KMS-11 (cell line): ENCODE measurements around the gene INPP4A.

Source experiments
- H2AFZ ChIP-seq: fragments of 200-600 bp; sonication (generic); 2 replicates; pipeline ENCODE4 v1.6.1; 2016; ENCODE audit warnings: antibody characterized with exemption, mixed run types, low read depth
- H3K27ac ChIP-seq: fragments of 200-600 bp; sonication (generic); 2 replicates; pipeline ENCODE4 v1.6.1; 2016; ENCODE audit warnings: mild to moderate bottlenecking, mixed run types
- H3K27me3 ChIP-seq: fragments of 200-600 bp; sonication (generic); 2 replicates; pipeline ENCODE4 v1.6.1; 2017; ENCODE audit warnings: mild to moderate bottlenecking, low read depth, mixed run types, moderate library complexity; ENCODE audit not compliant: insufficient read depth
- H3K36me3 ChIP-seq: fragments of 200-600 bp; sonication (generic); 2 replicates; pipeline ENCODE4 v1.6.1; 2017; ENCODE audit warnings: mild to moderate bottlenecking, mixed run types; ENCODE audit not compliant: insufficient read depth
- H3K4me1 ChIP-seq: fragments of 200-600 bp; sonication (generic); 2 replicates; pipeline ENCODE4 v1.6.1; 2016; ENCODE audit warnings: mild to moderate bottlenecking, low read depth, mixed run types; ENCODE audit not compliant: poor library complexity, severe bottlenecking
- H3K4me2 ChIP-seq: fragments of 200-600 bp; sonication (generic); 2 replicates; pipeline ENCODE4 v1.7.0; 2016; ENCODE audit warnings: mild to moderate bottlenecking, mixed run types
- H3K4me3 ChIP-seq: fragments of 200-600 bp; sonication (generic); IDR thresholded peaks from 2 replicates; pipeline ENCODE4 v1.6.1; 2017; ENCODE audit warnings: low read depth, low read length, mixed read lengths; ENCODE audit not compliant: insufficient read depth
- H3K79me2 ChIP-seq: fragments of 200-600 bp; sonication (generic); 2 replicates; pipeline ENCODE4 v1.6.1; 2016; ENCODE audit warnings: low read depth, mixed run types; ENCODE audit not compliant: insufficient read depth
- H3K9ac ChIP-seq: fragments of 200-600 bp; sonication (generic); 2 replicates; pipeline ENCODE4 v1.6.1; 2016; ENCODE audit warnings: mild to moderate bottlenecking, mixed run types
- H4K20me1 ChIP-seq: fragments of 200-600 bp; sonication (generic); 2 replicates; pipeline ENCODE4 v1.6.1; 2016; ENCODE audit warnings: mild to moderate bottlenecking, mixed run types; ENCODE audit not compliant: insufficient read depth
- CTCF ChIP-seq: fragments of 200-600 bp; sonication (generic); conservative IDR thresholded peaks from 2 replicates; pipeline ENCODE4 v1.6.1; 2017; ENCODE audit warnings: low read depth, mild to moderate bottlenecking, antibody characterized with exemption, low read length, moderate library complexity, mixed read lengths

INPP4A gene

DNA sequence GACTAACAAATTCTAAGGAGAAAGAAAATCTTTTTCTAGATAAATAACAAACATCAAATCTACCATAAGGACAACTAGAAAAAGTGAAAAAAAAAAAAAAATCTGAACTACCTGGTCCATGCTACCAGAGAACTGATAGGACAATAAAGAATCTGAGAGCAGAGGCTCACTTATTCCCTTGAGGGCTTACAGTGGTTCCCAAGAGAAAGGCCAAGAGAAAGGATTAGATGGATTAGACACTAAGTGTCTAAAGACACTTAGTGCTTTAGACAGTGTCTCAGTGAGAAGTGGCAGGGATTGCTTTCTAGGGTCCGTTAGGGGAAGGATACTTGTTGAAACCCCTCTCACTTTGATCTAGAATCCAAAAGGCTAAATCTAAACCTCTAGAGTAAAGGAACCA, 85.5 kb downstream of the INPP4A start:
- no peaks in the 10 kb centered on the region for H4K20me1 ChIP-seq
- no peaks in the 10 kb centered on the region for H3K79me2 ChIP-seq
- no peak overlapping the region for H3K9ac ChIP-seq
- no peak overlapping the region for H2AFZ ChIP-seq
- no peaks in the 10 kb centered on the region for H3K27me3 ChIP-seq
- no peak for TF ChIP-seq CTCF
- no peak overlapping the region for H3K4me2 ChIP-seq
- H3K27ac ChIP-seq = no peak overlapping the region
- no peaks in the 10 kb centered on the region for H3K4me1 ChIP-seq
- H3K4me3 ChIP-seq = no peak overlapping the region
- no peaks in the 10 kb centered on the region for H3K36me3 ChIP-seq

GRCh38 chr2:98532756-98533155, 88.1 kb downstream of the INPP4A start:
- no peaks in the 10 kb centered on the region for H3K36me3 ChIP-seq
- no peak overlapping the region for H3K9ac ChIP-seq
- H4K20me1 ChIP-seq = no peaks in the 10 kb centered on the region
- H2AFZ ChIP-seq = no peak overlapping the region
- H3K27me3 ChIP-seq = no peaks in the 10 kb centered on the region
- no peak overlapping the region for H3K4me2 ChIP-seq
- TF ChIP-seq CTCF = no peak
- no peak overlapping the region for H3K4me3 ChIP-seq
- no peaks in the 10 kb centered on the region for H3K4me1 ChIP-seq
- no peaks in the 10 kb centered on the region for H3K79me2 ChIP-seq
- no peak overlapping the region for H3K27ac ChIP-seq

DNA sequence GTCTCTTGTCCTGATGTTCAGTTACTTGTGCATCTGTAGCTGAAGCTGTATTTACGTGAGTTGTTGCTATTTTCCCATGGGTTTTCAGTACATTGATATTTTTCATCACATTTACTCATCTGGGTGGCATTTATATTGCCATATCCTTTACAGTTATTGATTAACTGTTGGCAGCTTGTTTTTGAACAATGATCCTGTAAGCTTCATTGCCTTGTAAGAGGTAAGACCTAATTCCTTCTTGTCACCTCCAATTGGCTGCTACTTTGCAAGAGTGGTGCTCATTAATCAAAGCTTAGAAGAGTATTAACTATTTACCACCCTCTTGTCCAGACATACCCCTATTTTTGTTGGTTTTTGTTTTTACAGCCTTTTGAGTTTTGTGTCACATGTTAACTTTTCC, 88.9 kb downstream of the INPP4A start:
- Histone ChIP-seq H3K9ac (no peak overlapping the region), H4K20me1 (no peaks in the 10 kb centered on the region), H3K4me2 (no peak overlapping the region), H3K4me3 (no peak overlapping the region), H3K27ac (no peak overlapping the region), H2AFZ (no peak overlapping the region), H3K36me3 (no peaks in the 10 kb centered on the region), H3K79me2 (no peaks in the 10 kb centered on the region), H3K27me3 (no peaks in the 10 kb centered on the region), H3K4me1 (no peaks in the 10 kb centered on the region)
- TF ChIP-seq CTCF = no peak

DNA sequence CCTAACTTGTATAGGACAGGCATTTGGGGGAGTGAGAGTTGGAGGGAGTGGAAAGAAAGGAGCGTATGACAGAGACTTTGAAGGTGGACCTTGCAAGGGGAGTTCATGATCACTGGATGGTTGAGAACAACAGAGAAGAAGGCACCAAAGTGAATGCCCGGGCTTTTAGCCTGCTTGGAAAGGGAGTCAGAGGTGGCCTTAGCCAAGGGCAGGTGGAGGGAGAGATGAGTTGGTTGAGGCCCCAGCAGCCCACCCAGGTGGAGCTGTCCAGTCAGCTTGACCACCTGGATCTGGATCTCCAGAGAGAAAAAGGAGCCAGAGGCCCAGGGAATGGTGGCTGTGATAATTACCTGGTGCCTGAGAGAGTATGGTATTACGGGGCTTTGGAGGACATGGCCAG, 90.1 kb downstream of the INPP4A start:
- Histone ChIP-seq H2AFZ (no peak overlapping the region), H3K4me2 (no peak overlapping the region), H3K36me3 (no peaks in the 10 kb centered on the region), H3K4me1 (no peaks in the 10 kb centered on the region), H3K79me2 (no peaks in the 10 kb centered on the region), H3K9ac (no peak overlapping the region), H3K27me3 (no peaks in the 10 kb centered on the region), H3K4me3 (no peak overlapping the region), H4K20me1 (no peaks in the 10 kb centered on the region), H3K27ac (no peak overlapping the region)
- no peak for TF ChIP-seq CTCF
